Fibroblast of peridontal ligament (primary cell): ENCODE results near the gene TRIM9.

ENCODE experiments used
- DNase-seq: peaks from one replicate; pipeline ENCODE4 v3.0.0-alpha.2; 2010; ENCODE audit errors: extremely low read depth

TRIM9 gene

GRCh38 chr14:50936016-50936340 lies 158.9 kb downstream of the TRIM9 start:
- no peak for DNase-seq

- no peak for DNase-seq
Observed at GRCh38 chr14:50935126-50936015, 159.5 kb downstream of the TRIM9 start.

GRCh38 chr14:50932592-50933495 lies 162.1 kb downstream of the TRIM9 start:
- DNase-seq, result no peak

- DNase-seq, result no peak
Observed at GRCh38 chr14:50932156-50932555, 162.7 kb downstream of the TRIM9 start.

- no peak for DNase-seq
Observed at GRCh38 chr14:50931559-50931958, 163.3 kb downstream of the TRIM9 start.

GRCh38 chr14:50929506-50929905 lies 165.4 kb downstream of the TRIM9 start:
- no peak for DNase-seq

GRCh38 chr14:50928002-50928635 lies 166.8 kb downstream of the TRIM9 start:
- peak; percentile 96 for DNase-seq

- DNase-seq, result no peak
Observed at GRCh38 chr14:50926851-50927386, 168.0 kb downstream of the TRIM9 start.
